Activated CD8-positive, alpha-beta memory T cell treated with anti-CD3 and anti-CD28 coated beads for 1 hour (primary cell): ENCODE results near the gene IL6R.
"Not testable (repeated sequence)": the region's sequence is repeated elsewhere in the genome, so short reads cannot be mapped to it uniquely, and the experiment has no call there.

Experiments
- DNase-seq, 2 donors: peaks; one replicate each; pipeline ENCODE4 v3.0.0-alpha.2; 2020; ENCODE audit warnings: low read depth in 1 of 2; ENCODE audit errors: extremely low read depth in 1 of 2

Gene IL6R

GRCh38 chr1:154406572-154406879 is 1.4 kb downstream of the IL6R start:
- no peak for DNase-seq

DNA sequence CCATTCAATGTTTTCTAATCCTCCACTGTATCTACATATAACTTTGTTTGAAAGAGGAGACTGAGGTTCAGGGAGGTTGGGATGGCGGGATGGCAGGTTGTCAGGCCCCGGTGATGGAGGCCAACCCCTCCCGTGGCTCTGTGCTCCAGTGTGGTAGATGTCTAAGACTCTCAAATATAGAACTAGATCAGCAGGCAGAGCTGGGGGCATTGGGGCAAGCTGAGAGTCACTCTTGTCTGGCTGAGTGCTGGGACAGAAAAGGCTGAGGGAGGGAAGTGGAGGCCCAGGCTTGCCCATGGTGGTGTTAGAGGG is 1.7 kb downstream of the IL6R start:
- no peak for DNase-seq

DNA sequence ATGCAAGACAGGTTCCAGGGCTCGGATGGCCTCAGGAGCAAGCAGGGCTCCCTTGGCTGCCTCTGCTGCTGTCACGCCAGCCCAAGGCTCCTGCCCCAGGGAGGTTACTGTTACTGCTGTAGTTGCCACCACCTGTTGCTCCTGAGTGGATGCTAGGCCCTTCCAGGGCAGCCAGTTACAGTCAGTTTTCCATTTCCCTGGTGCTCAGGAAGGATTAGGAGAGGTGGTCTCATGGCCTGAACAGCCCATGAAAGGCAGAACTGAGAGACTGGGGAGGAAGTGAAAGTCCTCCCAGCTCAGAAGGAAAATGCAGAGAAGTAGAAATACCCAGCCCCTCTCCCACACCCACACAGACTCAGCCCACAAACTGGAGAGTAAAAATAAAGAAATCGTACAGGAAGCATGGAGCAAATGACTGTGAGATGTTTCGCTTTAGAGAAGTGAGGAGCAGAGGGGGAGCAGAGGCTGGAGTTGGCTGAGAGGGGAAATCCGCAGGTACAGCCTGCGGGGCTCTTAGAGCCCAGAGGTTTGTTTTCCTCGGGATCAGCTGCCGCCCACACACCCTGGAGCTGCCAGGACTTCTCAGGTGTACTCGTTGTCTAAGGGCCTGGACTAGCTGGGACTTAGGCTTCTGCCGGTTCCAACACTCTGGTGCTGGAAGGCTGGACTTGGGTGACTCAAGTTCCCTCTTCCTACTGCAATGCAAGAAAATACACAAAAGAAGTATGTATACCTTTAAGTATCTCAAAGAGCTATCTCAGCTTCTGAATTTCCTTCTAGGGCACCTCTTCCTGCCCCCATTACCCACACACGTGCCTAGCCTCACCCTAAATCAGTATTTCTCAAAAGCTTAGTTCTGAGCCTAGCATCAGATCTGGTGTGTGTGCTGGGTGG is 2.3 kb downstream of the IL6R start:
- no peak for DNase-seq

DNA sequence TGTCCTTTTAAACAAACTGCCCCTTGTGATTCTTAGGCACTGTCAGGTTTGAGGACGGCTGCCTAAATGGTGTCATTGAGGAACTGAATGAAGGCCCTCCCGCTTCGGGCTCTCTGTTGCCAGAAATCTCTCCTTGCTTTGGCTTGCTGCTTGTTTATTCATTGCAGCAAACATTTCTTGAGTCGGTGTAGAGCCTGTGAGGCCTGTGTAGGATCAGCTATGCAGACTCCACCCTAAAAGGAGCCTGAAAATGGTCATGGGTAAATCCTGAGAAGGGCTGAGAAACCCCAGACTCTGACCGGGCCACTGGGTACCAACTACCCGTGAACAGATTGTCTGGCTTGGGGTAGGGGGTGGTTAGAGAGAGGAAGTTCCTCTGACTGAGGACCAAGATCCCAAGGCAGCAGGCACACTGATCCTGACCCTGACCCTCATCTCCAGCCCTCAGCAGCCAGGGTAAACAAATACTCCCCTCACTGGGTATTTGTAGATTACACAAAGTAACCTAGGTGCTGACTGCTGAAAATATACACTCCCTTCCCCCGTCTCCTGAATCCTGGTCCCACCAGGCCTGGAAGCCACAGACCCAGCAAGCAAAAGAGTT is 3.1 kb downstream of the IL6R start:
- DNase-seq, result no peak

- no peak for DNase-seq
Observed at GRCh38 chr1:154410185-154410827, 5.2 kb downstream of the IL6R start.

GRCh38 chr1:154411525-154411924 is 6.4 kb downstream of the IL6R start:
- no peak for DNase-seq

DNA sequence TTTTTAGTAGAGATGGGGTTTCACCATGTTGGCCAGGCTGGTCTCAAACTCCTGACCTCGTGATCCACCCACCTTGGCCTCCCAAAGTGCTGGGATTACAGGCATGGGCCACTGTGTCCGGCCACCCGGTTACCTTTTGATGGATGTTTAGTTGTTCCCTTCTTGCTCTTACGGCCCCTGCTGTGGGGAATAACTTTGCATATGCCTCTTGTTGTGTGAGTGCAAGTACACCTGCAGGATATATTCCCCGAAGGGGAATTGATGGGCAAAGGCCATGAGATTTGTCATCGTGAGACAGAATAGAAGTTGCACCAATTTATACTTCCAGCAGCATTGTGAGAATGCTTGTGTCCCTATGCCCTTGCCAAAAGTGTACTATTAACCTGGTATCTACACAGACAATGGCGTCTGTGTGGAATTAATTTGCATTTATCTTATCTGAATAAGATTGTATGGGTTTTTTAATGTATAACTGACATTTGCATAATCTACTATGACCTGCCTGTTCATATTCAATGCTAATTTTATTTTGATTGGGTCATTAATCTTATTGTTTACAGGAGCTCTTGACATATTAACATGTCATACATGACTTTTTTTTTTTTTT is 8.1 kb downstream of the IL6R start:
- DNase-seq, result no peak

GRCh38 chr1:154414606-154415005 is 9.5 kb downstream of the IL6R start:
- no peak for DNase-seq

DNA sequence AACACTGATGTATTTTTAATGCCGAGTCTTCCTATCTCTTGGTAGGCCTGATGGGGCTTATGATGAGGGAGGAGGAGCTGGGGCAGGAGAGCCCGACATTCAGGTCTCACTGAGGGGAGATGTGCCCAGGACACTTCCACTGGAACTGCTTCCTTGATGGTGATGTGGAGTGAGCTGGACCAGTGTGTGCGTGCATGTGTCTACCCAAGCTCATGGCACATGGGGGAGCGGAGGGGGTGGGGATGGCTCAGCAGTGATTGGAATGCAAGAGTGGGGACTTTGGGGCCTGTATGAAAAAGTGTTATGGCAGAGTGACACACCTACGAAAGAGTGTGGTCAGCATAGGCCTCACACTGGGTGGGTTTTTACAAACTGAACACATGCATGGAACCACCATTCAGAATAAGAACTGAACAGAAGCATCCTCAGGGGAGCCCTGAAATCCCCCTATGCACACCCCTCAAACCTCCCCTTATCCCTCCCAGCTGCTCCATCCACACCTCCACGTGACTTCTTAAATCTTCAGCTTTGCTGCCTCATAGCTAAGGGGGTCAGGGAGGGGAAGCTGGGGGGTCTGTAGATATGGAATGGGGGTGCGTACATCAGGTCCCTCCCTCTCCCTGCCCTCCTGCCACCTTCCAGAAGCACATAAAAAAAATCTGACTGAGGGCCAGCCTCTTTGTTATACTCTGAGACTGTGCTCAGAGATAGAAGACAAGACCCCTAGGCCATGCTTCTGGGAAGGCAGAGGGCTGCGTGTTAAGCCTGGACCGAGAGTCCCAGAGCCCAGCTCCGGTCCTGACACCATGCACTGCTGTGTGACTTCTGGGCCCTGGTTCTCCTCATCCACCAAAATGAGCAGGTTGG is 11.6 kb downstream of the IL6R start:
- DNase-seq, result no peak

- DNase-seq, result no peak
Observed at GRCh38 chr1:154417338-154417608, 12.1 kb downstream of the IL6R start.

DNA sequence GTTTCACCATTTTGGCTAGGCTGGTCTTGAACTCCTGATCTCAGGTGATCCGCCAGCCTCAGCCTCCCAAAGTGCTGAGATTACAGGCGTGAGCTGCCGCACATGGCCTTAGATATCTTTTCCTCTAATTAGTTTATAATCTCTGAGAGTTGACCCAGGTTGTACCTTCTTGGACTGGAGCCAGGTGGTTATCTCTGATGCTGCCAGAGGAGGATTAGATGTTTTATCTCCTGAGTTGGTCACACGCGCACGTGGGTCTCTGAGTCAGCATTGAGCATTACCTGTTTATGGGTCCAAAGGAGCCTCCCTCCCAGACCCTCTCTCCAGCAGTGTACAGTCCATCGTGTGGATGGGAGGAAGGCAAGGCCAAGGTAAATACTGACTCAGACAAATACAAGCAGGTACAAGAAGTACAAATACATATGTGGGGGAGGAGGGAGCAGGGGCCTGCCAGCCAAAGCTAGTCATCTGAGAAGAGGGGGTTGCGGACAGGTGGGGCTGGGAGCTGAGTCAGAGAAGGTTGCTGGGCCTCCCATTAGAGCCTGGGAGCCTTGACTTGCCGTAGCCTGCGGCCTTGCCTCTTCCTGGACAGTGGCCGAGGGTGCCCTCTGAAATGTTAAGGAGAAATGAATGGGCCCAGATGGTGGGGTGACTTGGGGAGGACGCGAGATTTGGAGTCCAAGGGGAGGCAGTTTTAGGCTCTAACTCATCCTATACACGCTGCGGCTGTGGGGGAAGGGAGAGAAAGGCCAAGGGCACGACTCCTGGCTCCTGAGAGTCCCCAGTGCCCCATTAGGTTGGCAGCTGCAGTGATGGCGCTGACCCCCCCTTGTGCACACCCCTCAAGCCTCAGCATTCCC is 13.1 kb downstream of the IL6R start:
- no peak for DNase-seq

GRCh38 chr1:154418923-154419619 is 13.9 kb downstream of the IL6R start:
- DNase-seq, result no peak

- no peak for DNase-seq
Observed at GRCh38 chr1:154419620-154420571, 14.8 kb downstream of the IL6R start.

GRCh38 chr1:154420961-154421924 is 16.1 kb downstream of the IL6R start:
- DNase-seq, result no peak

DNA sequence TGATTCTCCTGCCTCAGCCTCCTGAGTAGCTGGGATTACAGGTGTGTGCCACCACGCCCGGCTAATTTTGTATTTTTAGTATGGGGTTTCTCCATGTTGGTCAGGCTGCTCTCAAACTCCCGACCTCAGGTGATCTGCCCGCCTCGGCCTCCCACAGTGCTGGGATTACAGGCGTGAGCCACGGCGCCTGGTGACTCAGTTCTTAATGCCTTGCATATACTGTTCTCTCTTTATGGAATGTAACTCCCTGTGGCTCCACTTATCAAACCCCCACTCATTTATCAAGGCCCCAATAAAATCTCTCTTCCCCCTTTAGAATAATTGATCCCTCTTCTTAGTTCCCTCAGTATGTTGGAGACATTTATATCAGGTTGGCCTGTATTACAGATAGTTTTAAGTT is 16.9 kb downstream of the IL6R start:
- DNase-seq, result not testable (repeated sequence)

DNA sequence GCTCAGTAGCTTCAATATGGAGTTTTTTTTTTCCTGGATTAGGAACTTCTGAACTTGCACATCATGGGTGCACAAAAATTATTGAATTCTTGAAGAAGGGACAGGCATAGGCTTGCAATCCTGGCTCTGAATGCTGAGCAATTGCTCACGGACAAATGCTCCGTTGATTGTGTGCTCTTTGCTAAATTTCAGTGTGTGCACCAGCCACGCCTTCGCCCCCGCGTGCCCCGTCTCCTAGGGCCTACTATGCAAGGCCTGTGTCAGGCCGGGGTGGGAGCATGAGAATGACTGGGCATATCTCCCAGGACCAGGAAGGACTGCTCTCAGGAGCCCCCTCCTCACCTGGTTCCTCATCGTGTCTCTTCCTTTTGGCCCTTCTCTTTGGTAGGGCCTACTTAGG is 17.4 kb downstream of the IL6R start:
- no peak for DNase-seq

- DNase-seq, result no peak
Observed at GRCh38 chr1:154423304-154423987, 18.3 kb downstream of the IL6R start.
